ENCODE data around the gene MBTPS2.
A peak's percentile ranks its signal among the peaks of the same experiment; 100 is the strongest.

MBTPS2 gene

GRCh38 chrX:21798677-21799219 lies 40.7 kb upstream of the MBTPS2 start (continued):
- TF ChIP-seq ZNF292 (tag by site-specific recombination; IDR thresholded peaks at IDR 0.05; ENCODE audit: borderline replicate concordance, low read depth): no peak
- no peak for TF ChIP-seq GLI2 (tag by site-specific recombination; IDR thresholded peaks at IDR 0.05; ENCODE audit: borderline replicate concordance, low read depth)
- peak; percentile 58; the same call in 1 of the 2 replicates for TF ChIP-seq PRDM10 (tag by site-specific recombination; IDR thresholded peaks at IDR 0.05)
- peak; percentile 17; the same call in 1 of the 2 replicates for TF ChIP-seq ZNF148 (tag by site-specific recombination; IDR thresholded peaks at IDR 0.05; ENCODE audit: borderline replicate concordance)
- no peak for TF ChIP-seq ZBTB44 (tag by site-specific recombination; IDR thresholded peaks at IDR 0.05)
- peak; percentile 95 for TF ChIP-seq ZNF692 (tag by site-specific recombination; IDR thresholded peaks at IDR 0.05)
- TF ChIP-seq HOXD13 (CRISPR knock-in tag; IDR thresholded peaks at IDR 0.05; ENCODE audit: borderline replicate concordance): no peak
- TF ChIP-seq ZNF174 (tag by site-specific recombination; IDR thresholded peaks at IDR 0.05): no peak
- TF ChIP-seq ZNF776 (tag by site-specific recombination; IDR thresholded peaks at IDR 0.05; ENCODE audit: borderline replicate concordance): no peak
- TF ChIP-seq ZBTB26 (tag by site-specific recombination; optimal IDR thresholded peaks at IDR 0.05): no peak
- TF ChIP-seq ZNF747 (tag by site-specific recombination; IDR thresholded peaks at IDR 0.05): no peak
- no peak for TF ChIP-seq ZNF121 (tag by site-specific recombination; IDR thresholded peaks at IDR 0.05)
- no peak for TF ChIP-seq SALL2 (tag by site-specific recombination; IDR thresholded peaks at IDR 0.05; ENCODE audit: borderline replicate concordance)
- no peak for TF ChIP-seq ZNF10 (tag by site-specific recombination; IDR thresholded peaks at IDR 0.05)

- CTCF ChIA-PET: no interaction called here
- peak overlapping the region; percentile 10; the same call in 1 of the 2 replicates for H3K27ac ChIP-seq (ENCODE audit: extremely low read depth, low read depth, low read length)
- H3K4me3 ChIP-seq (ENCODE audit: low read depth, low read length): no peak overlapping the region
- no peaks in the 10 kb centered on the region for H3K36me3 ChIP-seq (ENCODE audit: control insufficient read depth in 2 of 2, insufficient read depth in 1 of 2, low read length in 2 of 2)
- POLR2A ChIA-PET: no interaction called here
- peaks cover 4% of the 10 kb centered on the region for H3K4me1 ChIP-seq (ENCODE audit: control insufficient read depth, insufficient read depth, low read length)
- no peaks in the 10 kb centered on the region for H3K9me3 ChIP-seq (ENCODE audit: control insufficient read depth, insufficient read depth, low read depth, low read length)
- no peak for TF ChIP-seq ZNF76 (tag by site-specific recombination; IDR thresholded peaks at IDR 0.05; ENCODE audit: borderline replicate concordance, low read depth)
- no peak for TF ChIP-seq ZNF580 (tag by site-specific recombination; IDR thresholded peaks at IDR 0.05)
- TF ChIP-seq ZNF211 (tag by site-specific recombination; IDR thresholded peaks at IDR 0.05; ENCODE audit: low read depth): no peak
- no peak for TF ChIP-seq ELK4 (IDR thresholded peaks at IDR 0.05; ENCODE audit: borderline replicate concordance, low read depth, low read length)
- no peak for TF ChIP-seq ZNF157 (tag by site-specific recombination; IDR thresholded peaks at IDR 0.05)
- TF ChIP-seq ZNF571 (tag by site-specific recombination; IDR thresholded peaks at IDR 0.05): no peak
- TF ChIP-seq ZNF624 (tag by site-specific recombination; IDR thresholded peaks at IDR 0.05): no peak
- no peak for TF ChIP-seq SALL2 (tag by site-specific recombination; IDR thresholded peaks at IDR 0.05; ENCODE audit: borderline replicate concordance)
- TF ChIP-seq ZNF501 (tag by site-specific recombination; IDR thresholded peaks at IDR 0.05): no peak
- TF ChIP-seq ZNF394 (tag by site-specific recombination; IDR thresholded peaks at IDR 0.05; ENCODE audit: borderline replicate concordance): no peak
- TF ChIP-seq ZNF146 (tag by site-specific recombination; IDR thresholded peaks at IDR 0.05): no peak
- TF ChIP-seq PRDM1 (tag by site-specific recombination; IDR thresholded peaks at IDR 0.05): no peak
Measured at GRCh38 chrX:21799767-21800166, 39.6 kb upstream of the MBTPS2 start.
